ENCODE results near the gene GPC6.

DNA sequence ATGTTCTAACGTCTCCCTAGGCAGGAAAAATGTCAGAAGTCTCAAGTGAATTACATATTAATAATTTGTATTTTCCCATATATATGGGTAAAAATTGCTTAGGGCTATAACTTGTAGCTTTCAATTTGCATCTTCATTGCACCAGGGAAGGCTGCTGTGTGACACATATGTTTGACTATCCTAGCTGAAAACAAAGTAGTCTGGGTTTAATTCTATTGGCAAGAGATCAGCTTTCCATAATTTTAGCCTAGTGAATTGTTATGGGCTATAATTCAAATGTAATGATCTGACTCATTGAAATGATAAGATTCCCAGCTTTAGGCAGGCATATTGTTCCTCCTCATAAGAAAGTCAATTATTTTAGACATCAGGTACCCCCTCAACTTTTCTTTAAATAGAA lies 699.8 kb downstream of the GPC6 start:
- TF ChIP-seq CTCF (conservative IDR thresholded peaks at IDR 0.05) (no peak), ZFX (IDR thresholded peaks at IDR 0.05) (no peak)
